HG03469 (cell line): ENCODE data around the gene STARD8.
"Not testable (repeated sequence)": the region's sequence is repeated elsewhere in the genome, so short reads cannot be mapped to it uniquely, and the experiment has no call there.

Experiments
- ATAC-seq: cut with Tn5 transposase; IDR thresholded peaks from one replicate; pipeline ENCODE4 v1.9.1; 2021; ENCODE audit warnings: mild to moderate bottlenecking, moderate library complexity, moderate number of reproducible peaks; ENCODE audit not compliant: unreplicated experiment

Gene STARD8

GRCh38 chrX:68659385-68659784, 11.9 kb downstream of the STARD8 start:
- no peak for ATAC-seq

- no peak for ATAC-seq
Measured at GRCh38 chrX:68659786-68660185, 12.3 kb downstream of the STARD8 start.

- no peak for ATAC-seq
Measured at GRCh38 chrX:68660746-68661145, 13.3 kb downstream of the STARD8 start.

GRCh38 chrX:68665502-68665901, 18.0 kb downstream of the STARD8 start:
- no peak for ATAC-seq

GRCh38 chrX:68666580-68666979, 19.1 kb downstream of the STARD8 start:
- no peak for ATAC-seq

- no peak for ATAC-seq
Measured at GRCh38 chrX:68669094-68669860, 21.8 kb downstream of the STARD8 start.

- ATAC-seq, result no peak
Measured at GRCh38 chrX:68669871-68670270, 22.4 kb downstream of the STARD8 start.

GRCh38 chrX:68671221-68671620, 23.8 kb downstream of the STARD8 start:
- no peak for ATAC-seq

GRCh38 chrX:68672581-68673318, 25.3 kb downstream of the STARD8 start:
- ATAC-seq, result no peak

- ATAC-seq, result no peak
Measured at GRCh38 chrX:68675571-68675970, 28.1 kb downstream of the STARD8 start.

- ATAC-seq, result no peak
Measured at GRCh38 chrX:68676335-68676734, 28.9 kb downstream of the STARD8 start.

GRCh38 chrX:68677998-68678397, 30.5 kb downstream of the STARD8 start:
- no peak for ATAC-seq

GRCh38 chrX:68681443-68681941, 34.0 kb downstream of the STARD8 start:
- no peak for ATAC-seq

GRCh38 chrX:68682790-68683189, 35.3 kb downstream of the STARD8 start:
- no peak for ATAC-seq

GRCh38 chrX:68683580-68683979, 36.1 kb downstream of the STARD8 start:
- no peak for ATAC-seq

- ATAC-seq, result no peak
Measured at GRCh38 chrX:68684291-68684918, 36.9 kb downstream of the STARD8 start.

GRCh38 chrX:68684919-68685304, 37.4 kb downstream of the STARD8 start:
- ATAC-seq, result no peak

GRCh38 chrX:68685685-68686084, 38.2 kb downstream of the STARD8 start:
- ATAC-seq, result no peak

GRCh38 chrX:68686097-68686977, 38.9 kb downstream of the STARD8 start:
- no peak for ATAC-seq

GRCh38 chrX:68688931-68689330, 41.5 kb downstream of the STARD8 start:
- ATAC-seq, result not testable (repeated sequence)
